Fibroblast of lung (primary cell): Measurements from ENCODE around the gene ATG10.

Source experiments
- CTCF ChIP-seq, 2 donors: IDR thresholded peaks in 1 of 2; conservative IDR thresholded peaks in 1 of 2; 1 replicate in 1 of 2; 2 replicates in 1 of 2; pipeline ENCODE4 v1.5.1; 2011 to 2012; ENCODE audit warnings: low read length in 2 of 2, control low read depth in 1 of 2, inconsistent platforms in 1 of 2, low read depth in 1 of 2, mild to moderate bottlenecking in 1 of 2
- EZH2 ChIP-seq: IDR thresholded peaks from 2 replicates; pipeline ENCODE4 v1.5.1; 2012; ENCODE audit warnings: low read length, control low read depth, mild to moderate bottlenecking; ENCODE audit errors: missing control alignments

- TF ChIP-seq CTCF (conservative IDR thresholded peaks at IDR 0.05 in 1 of 2, IDR thresholded peaks at IDR 0.05 in 1 of 2; ENCODE audit: low read depth in 1 of 2, low read length in 2 of 2): no peak
- TF ChIP-seq EZH2: no peak
Measured at GRCh38 chr5:82109013-82109412, 137.2 kb downstream of the ATG10 start.
